Measurements from ENCODE around the gene GPR148. TPM values are rescaled to one million over a fixed set of nuclear protein-coding genes. Genes with fewer than 3 reads are reported as not detected.

GPR148 gene
- polyA plus RNA-seq, 1 donor (not counting 4 experiments of a cell fraction or from before 2014, with no cell fraction given) = not detected

- peaks cover 10% of the 10 kb centered on the region for H3K27me3 ChIP-seq (ENCODE audit: control insufficient read depth, extremely low read depth, insufficient read depth, low read length)
Observed at GRCh38 chr2:130762031-130762909, 33.4 kb downstream of the GPR148 start.

GRCh38 chr2:130762910-130763385 is 34.1 kb downstream of the GPR148 start:
- Histone ChIP-seq H3K4me2 (ENCODE audit: control insufficient read depth, extremely low read depth, insufficient read depth, low read depth, low read length) (no peak overlapping the region), H3K79me2 (ENCODE audit: control insufficient read depth, insufficient read depth, low read length) (no peaks in the 10 kb centered on the region), H2AFZ (ENCODE audit: control insufficient read depth, low read length) (no peak overlapping the region), H3K36me3 (ENCODE audit: control insufficient read depth in 2 of 2, extremely low read depth in 1 of 2, insufficient read depth in 2 of 2, low read length in 2 of 2) (no peaks in the 10 kb centered on the region), H3K9me3 (ENCODE audit: control insufficient read depth, low read depth, low read length) (no peaks in the 10 kb centered on the region), H4K20me1 (ENCODE audit: control insufficient read depth, extremely low read depth, insufficient read depth, low read length) (peaks cover 3% of the 10 kb centered on the region), H3K9me1 (ENCODE audit: control insufficient read depth, extremely low read depth, insufficient read depth, low read length) (no peaks in the 10 kb centered on the region), H3K9ac (ENCODE audit: control insufficient read depth, extremely low read depth, insufficient read depth, low read length) (no peak overlapping the region), H3K27me3 (ENCODE audit: control insufficient read depth, extremely low read depth, insufficient read depth, low read length) (peaks cover 6% of the 10 kb centered on the region), H3K27ac (ENCODE audit: control insufficient read depth, insufficient read depth, low read length) (no peak overlapping the region), H3K4me1 (ENCODE audit: control insufficient read depth, extremely low read depth, insufficient read depth, low read length) (no peaks in the 10 kb centered on the region), H3K4me3 (ENCODE audit: control insufficient read depth in 2 of 3, extremely low read depth in 1 of 3, insufficient read depth in 2 of 3, low read depth in 1 of 3, low read length in 3 of 3) (no peak overlapping the region)
- DNase-seq (ENCODE audit: low read depth, low spot score) = no peak
- dilution Hi-C loops (cut with MboI; ENCODE audit: extremely low pct_ligation_motif_present, low sequenced_read_pairs) = no loop called here
- no peak for FAIRE-seq
- TF ChIP-seq EZH2 (IDR thresholded peaks at IDR 0.05; ENCODE audit: low read length) (no peak), CTCF (optimal IDR thresholded peaks at IDR 0.05 in 1 of 3, IDR thresholded peaks at IDR 0.05 in 1 of 3, conservative IDR thresholded peaks at IDR 0.05 in 1 of 3; ENCODE audit: extremely low read depth in 1 of 3, insufficient read depth in 2 of 3, low read length in 3 of 3) (no peak)

More at GRCh38 chr2:130762031-130762909, 33.4 kb downstream of the GPR148 start:
- Histone ChIP-seq H3K4me3 (ENCODE audit: control insufficient read depth in 2 of 3, extremely low read depth in 1 of 3, insufficient read depth in 2 of 3, low read depth in 1 of 3, low read length in 3 of 3) (no peak overlapping the region), H3K9me3 (ENCODE audit: control insufficient read depth, low read depth, low read length) (no peaks in the 10 kb centered on the region), H3K9me1 (ENCODE audit: control insufficient read depth, extremely low read depth, insufficient read depth, low read length) (no peaks in the 10 kb centered on the region), H3K4me1 (ENCODE audit: control insufficient read depth, extremely low read depth, insufficient read depth, low read length) (no peaks in the 10 kb centered on the region), H3K4me2 (ENCODE audit: control insufficient read depth, extremely low read depth, insufficient read depth, low read depth, low read length) (no peak overlapping the region), H2AFZ (ENCODE audit: control insufficient read depth, low read length) (no peak overlapping the region), H3K36me3 (ENCODE audit: control insufficient read depth in 2 of 2, extremely low read depth in 1 of 2, insufficient read depth in 2 of 2, low read length in 2 of 2) (no peaks in the 10 kb centered on the region), H3K9ac (ENCODE audit: control insufficient read depth, extremely low read depth, insufficient read depth, low read length) (no peak overlapping the region), H3K27ac (ENCODE audit: control insufficient read depth, insufficient read depth, low read length) (no peak overlapping the region), H3K79me2 (ENCODE audit: control insufficient read depth, insufficient read depth, low read length) (no peaks in the 10 kb centered on the region), H4K20me1 (ENCODE audit: control insufficient read depth, extremely low read depth, insufficient read depth, low read length) (peaks cover 3% of the 10 kb centered on the region)
- TF ChIP-seq CTCF (optimal IDR thresholded peaks at IDR 0.05 in 1 of 3, IDR thresholded peaks at IDR 0.05 in 1 of 3, conservative IDR thresholded peaks at IDR 0.05 in 1 of 3; ENCODE audit: extremely low read depth in 1 of 3, insufficient read depth in 2 of 3, low read length in 3 of 3) (no peak), EZH2 (IDR thresholded peaks at IDR 0.05; ENCODE audit: low read length) (no peak)
- no peak for DNase-seq (ENCODE audit: low read depth, low spot score)
- FAIRE-seq = no peak
- dilution Hi-C loops (cut with MboI; ENCODE audit: extremely low pct_ligation_motif_present, low sequenced_read_pairs) = no loop called here
